ENCODE data around the gene CRTC3.

The CRTC3 gene

DNA sequence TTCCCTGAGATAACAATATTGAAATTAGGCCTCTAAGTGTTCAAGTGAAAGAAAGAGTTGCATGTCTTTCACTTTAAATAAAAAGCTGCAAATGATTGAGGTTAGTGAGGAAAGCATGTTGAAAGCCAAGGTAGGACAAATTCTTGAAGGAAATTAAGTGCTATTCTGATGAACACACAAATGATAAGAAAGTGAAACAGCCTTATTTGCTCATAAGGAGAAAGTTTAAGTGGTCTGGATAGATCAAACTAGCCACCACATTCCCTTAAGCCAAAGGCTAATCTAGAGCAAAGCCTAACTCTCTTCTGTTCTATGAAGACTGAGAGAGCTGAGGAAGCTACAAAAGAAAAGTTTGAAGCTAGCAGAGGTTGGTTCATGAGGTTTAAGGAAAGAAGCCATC is 36.1 kb downstream of the CRTC3 start:
- DNase-seq = no peak

- no peak for DNase-seq
Measured at GRCh38 chr15:90570643-90571042, 40.9 kb downstream of the CRTC3 start.

GRCh38 chr15:90571063-90571541 is 41.4 kb downstream of the CRTC3 start:
- DNase-seq = no peak

DNA sequence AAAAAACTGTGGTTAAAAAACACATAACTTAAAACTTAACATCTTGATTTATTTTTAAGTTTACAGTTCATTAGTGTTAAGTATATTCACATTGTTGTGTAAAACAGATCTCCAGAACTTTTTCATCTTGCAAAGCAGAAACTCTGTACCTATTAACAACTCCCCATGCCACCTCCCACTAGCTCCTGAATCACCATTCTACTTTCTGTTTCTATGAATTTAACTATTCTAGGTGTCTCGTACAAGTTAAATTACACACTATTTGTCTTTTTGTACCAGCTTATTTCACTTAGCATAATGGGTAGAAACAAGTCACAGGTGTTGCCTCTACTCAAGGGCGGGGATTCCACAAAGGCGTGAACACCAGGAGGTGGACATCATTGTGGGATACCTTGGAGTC is 43.2 kb downstream of the CRTC3 start:
- no peak for DNase-seq

DNA sequence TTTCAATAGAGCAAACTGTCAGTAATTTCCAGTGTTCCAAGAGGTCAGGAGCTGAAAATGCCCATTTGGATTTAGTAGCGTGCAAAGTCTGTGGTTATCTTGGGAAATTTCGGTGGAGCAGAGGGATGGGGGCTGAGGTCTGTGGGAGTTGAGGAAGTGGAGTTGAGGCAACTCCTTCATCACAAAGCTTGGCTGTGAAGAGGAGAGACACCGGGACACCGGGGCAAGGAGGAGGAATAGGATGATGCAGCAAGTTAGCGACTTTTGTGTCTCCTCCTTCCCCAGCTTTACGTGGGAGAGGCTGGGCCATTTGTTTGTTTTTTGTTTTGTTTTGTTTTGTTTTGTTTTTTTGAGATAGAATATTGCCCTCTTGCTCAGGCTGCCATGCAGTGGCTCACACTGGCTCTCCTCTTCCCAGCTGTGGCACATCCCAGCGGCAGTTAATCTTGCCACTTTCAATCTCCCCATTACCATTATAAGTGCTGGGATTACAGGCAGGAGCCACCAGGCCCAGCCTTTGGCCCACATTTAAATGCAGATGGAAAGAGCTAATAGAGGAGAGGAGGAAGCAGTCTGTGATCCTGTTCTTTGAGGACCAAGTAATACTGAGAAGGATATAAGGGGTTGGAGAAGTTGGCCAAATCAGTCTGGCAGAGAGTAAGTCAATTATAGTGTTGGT is 47.1 kb downstream of the CRTC3 start:
- DNase-seq = no peak

DNA sequence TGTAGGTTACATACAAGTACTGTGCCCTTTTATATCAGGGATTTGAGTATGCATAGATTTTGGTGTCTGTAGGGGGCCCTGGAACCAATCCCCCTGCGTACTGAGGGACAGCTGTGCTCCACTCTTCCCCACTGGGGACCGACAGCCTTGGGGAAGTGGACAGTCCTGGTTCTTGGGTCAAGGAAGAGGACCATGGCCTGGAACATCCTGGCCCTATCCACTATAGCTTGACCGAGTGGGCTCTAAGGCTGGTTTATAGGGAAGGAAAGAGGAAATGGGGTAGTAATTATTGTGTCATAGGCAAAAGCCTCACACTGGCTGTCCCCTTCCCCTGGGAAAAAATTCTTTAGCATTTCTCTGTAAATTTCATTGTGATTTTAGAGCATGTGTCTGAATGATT is 49.5 kb downstream of the CRTC3 start:
- DNase-seq = no peak

- no peak for DNase-seq
Measured at GRCh38 chr15:90580099-90580498, 50.4 kb downstream of the CRTC3 start.

DNA sequence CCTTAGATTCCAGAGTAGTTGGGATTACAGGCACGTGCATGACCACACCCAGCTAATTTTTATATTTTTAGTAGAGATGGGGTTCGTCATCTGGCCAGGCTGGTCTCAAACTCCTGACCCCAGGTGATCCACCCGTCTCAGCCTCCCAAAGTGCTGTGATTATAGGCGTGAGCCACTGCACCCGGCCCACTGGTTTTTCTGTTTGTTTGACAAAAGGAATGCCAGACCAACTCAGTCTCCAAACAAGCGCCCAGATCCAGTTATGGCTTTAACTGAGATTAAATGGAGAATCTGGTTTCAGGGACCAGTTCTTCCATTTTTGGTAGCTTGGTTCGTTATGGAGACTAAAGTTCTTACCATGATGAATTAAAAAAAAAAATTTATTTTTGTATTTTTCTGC is 50.8 kb downstream of the CRTC3 start:
- DNase-seq = no peak

- DNase-seq = no peak
Measured at GRCh38 chr15:90580946-90581345, 51.2 kb downstream of the CRTC3 start.

DNA sequence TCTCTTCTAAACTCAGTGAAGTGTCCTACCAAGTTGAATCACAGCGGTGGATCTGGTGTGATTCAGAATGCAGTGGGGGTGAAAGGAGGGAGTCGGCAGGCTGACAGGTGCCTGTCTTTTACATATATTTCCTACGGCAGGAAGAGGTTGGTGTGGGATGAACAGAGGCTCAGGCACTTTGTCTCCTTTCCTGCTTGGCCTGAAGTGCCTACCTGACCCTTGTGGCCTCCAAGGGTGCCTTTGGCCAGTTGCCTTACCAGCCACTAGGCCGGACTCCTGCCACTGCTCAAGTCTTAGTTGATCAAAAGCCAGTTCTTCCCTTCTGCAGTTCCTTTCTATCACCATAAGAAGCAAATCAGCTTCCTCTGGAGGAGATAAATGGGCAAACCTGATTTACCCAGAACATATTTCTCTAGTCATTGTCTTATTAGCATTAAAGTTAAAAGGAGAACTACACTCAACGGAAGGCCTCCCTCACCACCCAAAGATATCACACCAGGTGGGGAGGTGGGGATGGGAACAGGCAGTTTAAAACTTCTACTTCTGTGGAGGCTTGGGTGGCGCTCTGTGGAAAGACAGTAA is 52.1 kb downstream of the CRTC3 start:
- no peak for DNase-seq

- DNase-seq = no peak
Measured at GRCh38 chr15:90582553-90582952, 52.8 kb downstream of the CRTC3 start.

DNA sequence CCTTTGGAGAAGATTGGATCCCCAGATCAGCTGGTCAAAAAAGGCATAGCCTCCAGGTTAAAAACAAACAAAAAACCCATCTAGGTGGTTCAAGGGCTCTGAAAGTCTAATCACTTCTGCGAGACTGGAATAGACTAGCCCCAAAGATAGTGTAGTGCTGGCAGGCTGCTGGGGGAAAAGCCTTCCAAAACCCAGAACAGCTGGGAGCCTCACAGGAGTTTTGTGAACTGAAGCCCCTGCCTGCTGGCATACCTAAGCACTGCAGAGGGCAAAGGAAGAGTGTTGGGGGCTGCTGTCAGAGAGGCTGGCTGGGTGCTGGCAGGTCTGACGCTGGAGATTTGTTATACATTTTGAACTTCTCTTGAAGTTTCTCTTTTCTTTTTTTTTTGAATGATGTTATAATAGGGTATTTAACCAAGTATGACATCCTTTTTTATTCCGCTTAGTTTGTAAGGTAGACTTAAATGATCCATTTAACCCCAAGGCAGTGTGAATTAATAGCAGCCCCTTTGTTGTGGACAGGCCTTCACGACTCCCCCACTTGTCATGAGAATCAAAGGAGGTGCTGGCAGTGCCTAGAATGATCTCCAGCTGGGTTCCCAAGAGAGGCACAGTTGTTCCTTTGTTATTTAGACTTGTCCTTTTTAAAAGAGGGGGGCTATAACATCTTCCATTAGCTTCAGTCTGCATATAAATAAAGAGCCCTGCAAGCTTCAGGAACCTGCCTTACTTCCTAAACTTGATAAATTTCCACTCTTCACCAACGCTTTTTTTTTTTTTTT is 53.9 kb downstream of the CRTC3 start:
- DNase-seq = no peak

- no peak for DNase-seq
Measured at GRCh38 chr15:90584841-90585240, 55.1 kb downstream of the CRTC3 start.

- no peak for DNase-seq
Measured at GRCh38 chr15:90585863-90586262, 56.1 kb downstream of the CRTC3 start.

GRCh38 chr15:90586948-90587347 is 57.2 kb downstream of the CRTC3 start:
- no peak for DNase-seq

DNA sequence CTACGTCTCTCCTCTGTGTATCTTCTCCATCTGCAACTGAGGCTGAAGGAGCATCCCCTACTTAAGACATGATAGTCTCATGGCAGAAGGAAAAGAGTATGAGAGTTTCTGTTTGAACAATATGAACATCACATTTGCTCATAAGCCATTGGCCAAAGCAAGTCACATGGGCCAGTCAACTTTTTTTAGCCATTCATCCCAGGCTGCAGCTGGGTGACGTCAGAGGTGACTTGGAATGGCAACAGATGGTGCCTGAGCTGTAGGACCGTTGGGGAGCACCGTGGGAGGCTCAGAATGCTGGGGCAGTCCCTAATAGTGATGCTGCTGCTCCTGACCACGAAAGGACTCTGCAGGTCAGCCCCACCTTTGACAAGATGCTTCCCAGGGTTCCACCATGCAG is 58.7 kb downstream of the CRTC3 start:
- DNase-seq = no peak

DNA sequence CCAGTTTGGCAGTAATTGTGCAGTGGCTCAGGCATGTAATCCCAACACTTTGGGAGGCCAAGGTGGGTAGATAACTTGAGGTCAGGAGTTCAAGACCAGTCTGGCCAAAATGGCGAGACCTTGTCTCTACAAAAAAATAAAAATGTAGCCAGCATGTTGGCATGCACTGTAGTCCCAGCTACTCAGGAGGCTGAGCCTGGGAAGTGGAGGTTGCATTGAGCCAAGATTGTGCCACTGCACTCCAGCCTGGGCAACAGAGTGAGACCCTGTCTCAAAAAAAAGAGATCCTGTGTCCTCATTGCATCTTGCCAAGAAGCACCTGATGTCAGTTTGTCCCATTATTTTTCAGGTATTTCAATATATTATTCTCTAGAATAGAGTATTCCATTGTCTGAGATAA is 61.8 kb downstream of the CRTC3 start:
- DNase-seq = no peak

DNA sequence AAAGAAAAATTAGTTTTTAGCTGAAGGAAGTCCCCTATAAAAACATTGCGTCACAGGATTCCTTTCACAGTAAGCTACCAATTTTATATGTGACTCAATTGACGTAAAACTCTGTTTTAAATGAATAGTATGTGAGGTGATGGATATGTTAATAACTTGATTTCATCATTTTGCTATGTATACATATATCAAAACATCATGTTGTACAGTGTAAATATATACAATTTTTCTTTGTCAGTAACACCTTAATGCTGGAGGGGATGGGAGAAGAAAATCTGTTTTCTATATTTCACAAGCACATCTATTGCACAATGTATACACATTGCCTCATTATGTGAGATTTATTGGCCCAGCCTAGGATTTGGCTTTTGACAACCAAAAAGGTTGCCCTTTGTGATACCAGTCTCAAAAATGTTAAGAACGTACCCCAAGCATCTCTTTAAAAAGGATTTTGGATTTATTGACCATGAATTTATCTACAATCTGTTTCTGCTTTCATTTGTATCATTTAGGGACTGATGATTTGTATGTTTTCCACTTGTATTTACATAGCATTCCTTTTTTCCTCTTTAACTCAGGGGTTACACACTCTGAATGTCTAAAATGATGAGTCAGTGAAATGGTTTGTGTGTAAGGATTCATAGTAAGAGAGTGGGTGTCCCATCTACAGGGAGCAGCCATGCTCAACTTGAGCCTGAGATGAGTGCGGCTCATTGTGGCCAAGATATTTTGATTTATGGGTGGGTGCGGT is 62.6 kb downstream of the CRTC3 start:
- no peak for DNase-seq

DNA sequence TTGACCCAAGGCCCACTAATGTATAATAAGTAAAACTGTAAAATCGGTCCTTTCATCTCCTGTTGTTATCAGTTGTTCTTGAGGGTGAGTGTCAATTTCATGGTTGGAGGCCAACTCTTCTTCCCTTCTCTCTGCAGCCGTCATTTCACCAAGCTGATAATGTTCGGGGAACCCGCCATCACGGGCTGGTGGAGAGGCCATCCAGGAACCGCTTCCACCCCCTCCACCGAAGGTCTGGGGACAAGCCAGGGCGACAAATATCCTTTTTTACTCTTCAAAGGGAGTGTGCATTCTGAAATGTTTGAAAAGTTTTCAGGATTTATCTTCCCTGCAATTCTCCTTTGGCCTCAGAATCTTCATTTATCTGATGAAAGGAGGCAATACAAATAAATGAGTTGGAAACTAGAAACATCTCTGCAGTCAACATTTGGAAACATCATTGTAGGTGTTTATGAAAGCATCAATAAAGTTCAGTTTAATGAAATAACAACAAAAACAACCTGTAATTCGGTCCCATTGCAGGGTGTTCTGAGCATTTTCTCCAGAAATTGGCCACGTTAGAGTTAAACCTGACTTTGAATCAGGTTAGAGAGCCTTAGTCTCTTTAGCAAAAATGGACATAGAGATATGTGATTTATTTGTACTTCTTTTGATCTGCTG is 63.9 kb downstream of the CRTC3 start:
- no peak for DNase-seq

- DNase-seq = no peak
Measured at GRCh38 chr15:90594301-90594738, 64.6 kb downstream of the CRTC3 start.

- no peak for DNase-seq
Measured at GRCh38 chr15:90595763-90596155, 66.0 kb downstream of the CRTC3 start.

- DNase-seq = no peak
Measured at GRCh38 chr15:90596943-90597342, 67.2 kb downstream of the CRTC3 start.

DNA sequence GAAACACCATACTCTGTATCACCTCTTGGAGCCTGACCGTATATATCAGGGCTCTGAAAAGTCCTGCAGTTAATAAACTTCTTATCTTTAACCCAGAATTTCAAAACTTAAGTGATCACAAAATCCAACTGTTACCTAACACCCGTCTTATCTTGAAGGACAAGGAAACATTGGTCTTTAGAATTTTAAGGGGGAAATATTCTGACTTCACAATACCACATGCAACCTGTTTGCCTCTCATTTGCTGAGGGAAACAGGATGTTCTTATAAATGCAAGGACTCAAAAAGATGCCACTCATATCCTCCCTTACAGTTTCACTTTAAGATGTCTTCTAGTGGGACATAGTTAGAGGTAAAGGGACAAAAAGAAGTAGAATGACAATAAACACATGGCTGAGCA is 67.9 kb downstream of the CRTC3 start:
- DNase-seq = no peak

Measured in NCI-H524 treated with DMSO at 0.1 percent for 48 hours (cell line).